Breast epithelium (tissue), 4 donors: Measurements from ENCODE around the gene ZNF831. TPM values are rescaled to one million over a fixed set of nuclear protein-coding genes. Genes with fewer than 3 reads are reported as not detected.

Experiments
- DNase-seq, 2 donors: peaks; one replicate each; pipeline ENCODE4 v3.0.0-alpha.2; 2019; ENCODE audit warnings: low spot score in 2 of 2
- H3K27ac ChIP-seq, 2 donors: fragments of 200-600 bp; sonication (generic) in 1 of 2; one replicate each; pipeline ENCODE4 v1.5.1; 2016 to 2019; ENCODE audit warnings: mild to moderate bottlenecking in 1 of 2
- H3K27me3 ChIP-seq, 2 donors: fragments of 200-600 bp; sonication (generic) in 1 of 2; one replicate each; pipeline versions ENCODE4 v1.5.1 to v1.6.0; 2017 to 2019; ENCODE audit warnings: control low read depth in 1 of 2, mild to moderate bottlenecking in 1 of 2
- H3K36me3 ChIP-seq: fragments of 200-600 bp; one replicate; pipeline ENCODE4 v1.5.1; 2019
- H3K4me1 ChIP-seq, 2 donors: fragments of 200-600 bp; sonication (generic); one replicate each; pipeline ENCODE4 v1.5.1; 2016 to 2019; ENCODE audit warnings: control low read depth in 1 of 2
- H3K4me3 ChIP-seq, 3 donors: fragments of 200-600 bp; sonication (generic); 1 replicate in 2 of 3; 2 replicates in 1 of 3; pipeline ENCODE4 v1.5.1; 2016 to 2019; ENCODE audit warnings: mild to moderate bottlenecking in 3 of 3, moderate library complexity in 2 of 3
- H3K9me3 ChIP-seq, 2 donors: fragments of 200-600 bp; sonication (generic) in 1 of 2; one replicate each; pipeline ENCODE4 v1.5.1; 2016 to 2019; ENCODE audit warnings: control low read depth in 1 of 2
- CTCF ChIP-seq, 3 donors: fragments of 450-650 bp; IDR thresholded peaks; one replicate each; pipeline ENCODE4 v1.5.1; 2016 to 2017; ENCODE audit warnings: antibody characterized with exemption in 3 of 3, mild to moderate bottlenecking in 3 of 3, moderate library complexity in 3 of 3
- POLR2A ChIP-seq: fragments of 450-650 bp; IDR thresholded peaks from one replicate; pipeline ENCODE4 v1.6.1; 2016; ENCODE audit warnings: antibody characterized with exemption, mild to moderate bottlenecking, moderate library complexity
- POLR2AphosphoS5 ChIP-seq, 3 donors: sonication (generic); formaldehyde crosslinking; IDR thresholded peaks; one replicate each; pipeline ENCODE4 v1.6.1; 2017; ENCODE audit warnings: antibody characterized with exemption in 3 of 3
- intact Hi-C: fragments of 100-400 bp; cut with DNase I; formaldehyde crosslinking; loops from one replicate; pipeline ENCODE4 v1.15.1; 2023; ENCODE audit warnings: low total_unique reads
- total RNA-seq, 3 donors: library from RNA; depleted of rRNA; stranded (reverse); fragments of >200 nt; gene quantifications; one replicate each; pipeline ENCODE4 v1.1.0, GENCODE V29; 2016

The ZNF831 gene
- total RNA-seq, 3 donors from 2014 or later: 0.48 to 1.6 (median 1.2) TPM

GRCh38 chr20:59276938-59277337 lies 113.3 kb downstream of the ZNF831 start:
- no peaks in the 10 kb centered on the region for H3K4me1 ChIP-seq
- TF ChIP-seq POLR2A: no peak
- no peak for TF ChIP-seq CTCF (IDR thresholded peaks at IDR 0.05)
- TF ChIP-seq POLR2AphosphoS5 (IDR thresholded peaks at IDR 0.05): no peak
- peaks cover 0 to 27% of the 10 kb centered on the region in 2 donors for H3K27me3 ChIP-seq
- H3K9me3 ChIP-seq: no peaks in the 10 kb centered on the region
- no peak overlapping the region for H3K27ac ChIP-seq
- intact Hi-C loops: no loop called here
- no peak for DNase-seq
- H3K36me3 ChIP-seq: no peaks in the 10 kb centered on the region
- H3K4me3 ChIP-seq: no peak overlapping the region

- no peaks in the 10 kb centered on the region for H3K36me3 ChIP-seq
- H3K27me3 ChIP-seq: no peaks in the 10 kb centered on the region
- H3K4me1 ChIP-seq: no peaks in the 10 kb centered on the region
- DNase-seq: no peak
- intact Hi-C loops: no loop called here
- no peaks in the 10 kb centered on the region for H3K9me3 ChIP-seq
- TF ChIP-seq CTCF (IDR thresholded peaks at IDR 0.05) (no peak), POLR2A (no peak), POLR2AphosphoS5 (IDR thresholded peaks at IDR 0.05) (no peak)
- H3K27ac ChIP-seq: no peak overlapping the region
- H3K4me3 ChIP-seq: no peak overlapping the region
Observed at GRCh38 chr20:59284470-59284869, 120.8 kb downstream of the ZNF831 start.

- no peaks in the 10 kb centered on the region for H3K36me3 ChIP-seq
- intact Hi-C loops: no loop called here
- DNase-seq: no peak
- no peak overlapping the region for H3K4me3 ChIP-seq
- H3K27ac ChIP-seq: no peak overlapping the region
- no peaks in the 10 kb centered on the region for H3K4me1 ChIP-seq
- TF ChIP-seq POLR2AphosphoS5 (IDR thresholded peaks at IDR 0.05): no peak
- TF ChIP-seq CTCF (IDR thresholded peaks at IDR 0.05): no peak
- no peak for TF ChIP-seq POLR2A
- no peaks in the 10 kb centered on the region for H3K9me3 ChIP-seq
- H3K27me3 ChIP-seq: peaks cover 0 to 10% of the 10 kb centered on the region in 2 donors
Observed at GRCh38 chr20:59289994-59290393, 126.4 kb downstream of the ZNF831 start.

- TF ChIP-seq POLR2A: no peak
- TF ChIP-seq POLR2AphosphoS5 (IDR thresholded peaks at IDR 0.05): no peak
- no peak for TF ChIP-seq CTCF (IDR thresholded peaks at IDR 0.05)
- H3K27ac ChIP-seq: no peak overlapping the region
Observed at GRCh38 chr20:59291740-59292383, 128.2 kb downstream of the ZNF831 start.

GRCh38 chr20:59295531-59295930 lies 131.9 kb downstream of the ZNF831 start:
- Histone ChIP-seq H3K27me3 (peaks cover 0 to 32% of the 10 kb centered on the region in 2 donors), H3K36me3 (no peaks in the 10 kb centered on the region), H3K9me3 (no peaks in the 10 kb centered on the region), H3K27ac (no peak overlapping the region), H3K4me3 (no peak overlapping the region), H3K4me1 (no peaks in the 10 kb centered on the region)
- intact Hi-C loops: no loop called here
- DNase-seq: no peak
- TF ChIP-seq POLR2AphosphoS5 (IDR thresholded peaks at IDR 0.05): no peak
- no peak for TF ChIP-seq POLR2A
- TF ChIP-seq CTCF (IDR thresholded peaks at IDR 0.05): no peak

More at GRCh38 chr20:59291740-59292383, 128.2 kb downstream of the ZNF831 start:
- Histone ChIP-seq H3K4me1 (no peaks in the 10 kb centered on the region), H3K4me3 (no peak overlapping the region), H3K36me3 (no peaks in the 10 kb centered on the region), H3K27me3 (peaks cover 0 to 10% of the 10 kb centered on the region in 2 donors), H3K9me3 (no peaks in the 10 kb centered on the region)
- intact Hi-C loops: no loop called here
- DNase-seq: no peak
